Stimulated activated CD4-positive, alpha-beta T cell treated with anti-CD3 and anti-CD28 coated beads, Interleukin-15, amount 100 ng/mL, for 48 hours (primary cell): Measurements from ENCODE around the gene C6orf52.
"Not testable (repeated sequence)": the region's sequence is repeated elsewhere in the genome, so short reads cannot be mapped to it uniquely, and the experiment has no call there.

Experiments used
- DNase-seq, 2 donors: peaks; one replicate each; pipeline ENCODE4 v3.0.0-alpha.2; 2020; ENCODE audit warnings: low read depth in 2 of 2

C6orf52 gene

DNA sequence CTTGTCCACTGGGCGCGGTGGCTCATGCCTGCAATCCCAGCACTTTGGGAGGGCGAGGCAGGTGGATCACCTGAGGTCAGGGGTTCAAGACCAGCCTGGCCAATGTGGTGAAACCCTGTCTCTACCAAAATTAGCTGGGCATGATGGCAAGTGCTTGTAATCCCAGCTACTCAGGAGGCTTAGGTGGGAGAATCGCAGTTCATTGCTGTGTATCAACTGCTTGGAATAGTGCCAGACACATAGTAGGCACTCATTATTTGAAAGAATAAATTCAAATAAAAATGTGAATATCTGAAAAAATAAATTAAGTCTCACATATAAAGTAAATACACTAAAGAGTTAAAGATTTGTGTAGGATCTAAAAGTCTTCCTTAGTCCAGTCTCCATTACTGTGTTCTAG lies 2.2 kb upstream of the C6orf52 start:
- DNase-seq: no peak

DNA sequence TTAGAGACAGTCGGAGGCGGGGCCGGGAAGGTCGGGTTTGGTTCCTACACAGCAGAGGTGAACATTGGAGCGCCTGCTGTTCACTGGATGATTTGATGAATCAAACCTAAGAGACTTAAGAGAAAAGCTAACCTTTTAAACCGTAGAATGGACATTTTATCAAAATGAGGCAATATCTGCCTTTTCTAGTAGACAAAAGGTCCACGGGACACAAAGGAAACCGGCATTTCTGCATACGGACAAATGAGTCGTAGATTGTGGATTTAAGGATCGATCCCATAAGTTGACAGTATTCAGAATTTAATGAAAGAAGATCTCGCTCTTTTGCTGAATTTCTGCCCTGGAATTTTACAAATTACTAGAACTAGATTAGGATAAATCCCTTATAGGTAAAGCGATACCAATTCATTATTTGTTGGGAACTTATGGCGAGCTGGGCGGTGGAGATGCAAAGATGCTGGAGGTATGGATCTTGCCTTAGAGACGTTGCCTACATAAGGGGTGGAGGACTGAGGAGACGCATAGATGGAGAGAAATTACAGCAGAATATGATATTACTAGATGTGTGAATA lies 756 bp upstream of the C6orf52 start:
- DNase-seq: no peak

DNA sequence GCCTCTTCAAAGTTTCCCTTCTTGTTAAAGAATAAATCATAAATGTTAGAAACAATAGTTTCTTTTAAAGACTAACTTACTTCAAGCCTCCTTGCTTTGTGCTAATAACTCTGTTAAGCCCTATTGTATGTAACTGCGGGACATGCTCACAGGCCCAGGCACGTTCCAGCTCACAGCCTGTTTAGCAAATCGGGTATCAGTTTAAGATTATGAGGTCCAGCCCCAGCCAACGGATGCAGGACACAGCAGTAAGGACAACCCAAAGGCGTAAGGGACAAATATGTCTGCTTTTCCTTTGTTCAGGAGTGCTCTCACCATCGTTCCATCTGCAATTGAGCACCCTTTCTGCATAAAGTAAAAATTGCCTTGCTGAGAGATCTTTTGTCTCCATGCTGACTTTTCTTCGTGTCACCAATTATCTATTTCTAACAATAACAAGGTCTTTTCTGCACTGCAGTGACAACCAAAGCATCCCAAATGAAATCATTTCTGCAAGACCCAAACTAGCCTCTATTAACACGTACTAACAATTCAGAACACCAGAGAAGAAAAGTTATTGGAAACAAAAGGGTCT lies 1.4 kb downstream of the C6orf52 start:
- DNase-seq: no peak

DNA sequence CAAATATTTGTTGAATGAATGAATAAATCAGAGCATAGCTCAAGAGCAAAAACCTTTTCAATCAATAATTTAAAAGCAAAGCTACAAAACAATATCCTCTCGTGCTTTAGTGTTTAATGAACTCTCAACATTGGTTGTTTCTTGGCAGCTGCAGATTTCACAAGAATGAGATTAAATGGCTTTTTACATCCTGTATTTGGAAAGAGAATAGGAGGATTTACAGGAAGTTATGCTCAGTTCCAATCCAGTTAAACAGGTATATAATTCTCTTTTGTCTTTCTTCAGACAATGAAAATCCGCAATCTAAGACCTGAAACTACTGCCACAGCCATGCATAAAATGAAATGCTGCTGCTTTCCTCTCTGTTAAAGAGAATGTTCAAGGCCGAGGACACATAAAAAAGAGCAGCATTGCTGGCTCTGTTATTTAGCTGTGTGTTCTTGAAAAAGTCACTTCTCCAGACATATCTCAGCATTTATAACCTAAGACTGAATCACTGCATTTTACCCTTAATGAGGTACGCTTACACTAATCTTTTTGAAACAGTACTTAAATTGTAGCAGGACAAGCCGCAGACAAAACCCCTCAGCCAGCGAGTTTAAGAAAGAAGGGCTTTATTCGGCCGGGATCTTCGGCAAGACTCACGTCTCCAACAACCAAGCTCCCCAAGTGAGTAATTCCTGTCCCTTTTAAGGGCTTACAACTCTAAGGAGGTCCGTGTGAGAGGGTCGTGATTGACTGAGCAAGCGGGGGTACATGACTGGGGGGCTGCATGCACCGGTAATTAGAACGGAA lies 3.6 kb downstream of the C6orf52 start:
- no peak for DNase-seq

DNA sequence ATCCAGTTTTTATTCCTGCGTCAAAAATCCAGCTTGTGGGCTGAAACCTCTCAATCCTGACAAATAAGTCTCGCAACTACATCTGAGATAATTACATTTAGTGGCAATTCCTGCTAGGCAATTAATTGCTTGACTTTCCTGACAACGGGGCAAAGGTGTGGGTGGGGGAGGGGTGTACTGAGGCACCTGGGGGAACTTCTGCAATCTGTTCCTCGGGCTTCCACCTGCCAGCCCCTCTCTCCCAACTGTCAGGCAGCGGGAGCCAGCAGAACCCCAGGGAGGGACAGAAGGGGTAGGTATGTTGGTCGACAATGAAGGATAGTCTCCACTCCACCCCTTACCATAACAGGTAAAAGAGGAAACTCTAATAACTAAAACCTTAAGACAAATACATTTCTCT lies 6.8 kb downstream of the C6orf52 start:
- no peak for DNase-seq

DNA sequence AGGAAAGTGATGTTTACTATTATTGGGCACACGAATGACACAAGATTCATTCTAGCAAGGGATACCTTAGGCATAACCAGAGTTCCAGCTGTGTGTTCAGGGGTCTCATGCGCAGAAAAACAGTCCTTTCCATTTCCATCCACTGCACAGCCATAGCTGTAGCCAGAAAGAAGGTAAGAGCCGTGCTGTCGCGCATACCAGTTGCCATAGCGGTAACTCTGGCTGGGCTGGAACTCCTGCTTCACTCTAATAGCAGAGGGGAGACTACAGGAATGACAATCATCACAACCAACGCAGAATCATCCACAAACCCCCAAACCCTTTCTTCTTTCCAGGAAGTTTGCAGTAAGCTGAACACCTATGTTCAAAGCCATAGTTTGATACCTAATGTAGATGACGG lies 7.5 kb downstream of the C6orf52 start:
- DNase-seq: no peak

DNA sequence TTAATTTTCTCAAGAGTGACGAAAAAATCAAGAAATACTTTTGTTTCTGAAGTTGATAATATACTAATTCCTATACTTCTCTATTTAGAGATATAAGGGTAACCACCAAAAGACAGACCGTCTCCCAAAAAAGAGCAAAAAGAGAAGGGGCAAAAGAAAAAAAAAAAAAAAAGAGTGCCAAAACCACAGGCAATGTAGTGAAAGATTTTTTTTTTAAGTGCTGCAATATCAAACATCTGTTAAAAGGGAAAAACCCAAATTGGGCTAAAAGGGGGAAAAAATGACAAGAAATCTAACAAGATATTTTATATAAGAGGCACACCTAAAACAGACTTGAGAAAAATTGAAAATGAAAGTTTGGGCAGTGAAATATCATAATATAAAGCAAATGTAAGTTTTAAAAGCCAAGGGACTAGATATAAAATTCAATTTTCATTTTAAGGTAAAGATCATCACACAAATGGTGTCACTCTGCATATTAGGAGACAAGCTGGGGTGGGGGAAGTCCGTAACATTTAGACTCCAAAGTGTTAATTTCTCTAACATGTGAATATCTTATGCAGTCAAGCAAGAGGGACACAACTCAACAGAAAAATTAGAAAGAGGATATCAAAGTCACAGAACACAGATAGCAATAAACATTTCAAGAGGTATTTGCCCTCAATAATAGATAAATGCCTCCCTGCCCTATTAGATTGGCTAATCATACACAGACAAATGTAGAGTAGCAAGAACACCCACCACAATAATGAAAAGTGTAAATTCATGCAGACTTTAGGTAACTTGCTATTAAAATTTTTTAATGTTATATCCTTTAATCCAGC lies 9.1 kb downstream of the C6orf52 start:
- no peak for DNase-seq

DNA sequence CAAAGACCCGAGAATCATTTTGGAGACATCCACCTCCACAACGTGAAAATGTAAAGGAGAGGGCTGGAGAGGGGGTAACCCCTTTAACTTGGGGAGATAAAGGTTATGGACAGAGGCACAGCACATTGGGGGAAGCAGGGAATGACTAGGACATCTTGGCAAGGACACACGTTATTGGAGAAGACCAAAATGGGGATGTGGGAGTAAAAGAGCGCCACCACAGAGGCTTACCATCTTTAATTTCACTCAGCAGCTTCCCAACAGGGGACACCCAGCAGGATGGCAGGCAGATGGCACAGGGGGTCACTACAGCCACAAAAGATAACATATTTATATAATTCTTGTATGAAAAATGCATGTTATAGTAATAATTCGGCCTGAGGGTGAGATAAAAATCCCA lies 9.8 kb downstream of the C6orf52 start:
- DNase-seq: no peak

DNA sequence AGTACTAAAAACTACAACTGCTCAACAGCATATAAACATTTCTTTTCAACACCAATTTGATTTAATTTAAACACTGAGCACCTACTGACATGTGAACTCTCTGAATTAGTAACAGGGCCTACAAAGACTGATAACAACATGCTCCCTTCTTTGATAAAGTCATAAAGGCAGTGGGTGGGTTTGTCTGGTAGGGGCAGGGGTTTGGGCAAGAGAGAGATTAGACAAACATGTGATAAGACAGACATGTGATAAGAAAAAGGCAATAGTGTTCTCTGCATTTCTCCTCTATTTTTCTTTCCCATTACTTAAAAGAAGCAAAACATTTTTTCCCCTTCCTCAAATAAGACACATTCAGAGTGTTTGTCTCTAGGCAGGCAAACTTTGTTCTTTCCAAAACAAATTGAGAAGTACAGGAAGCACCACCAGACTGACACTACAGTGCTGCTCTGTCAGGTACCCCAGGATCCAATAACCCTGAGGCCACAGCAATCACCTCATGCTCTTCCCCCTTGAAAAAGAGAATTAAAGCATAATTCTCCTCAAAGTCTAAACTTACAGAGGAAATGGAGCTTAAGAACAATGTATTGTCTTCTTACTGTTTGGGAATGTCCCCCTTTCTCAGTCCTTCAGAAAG lies 11.9 kb downstream of the C6orf52 start:
- no peak for DNase-seq

DNA sequence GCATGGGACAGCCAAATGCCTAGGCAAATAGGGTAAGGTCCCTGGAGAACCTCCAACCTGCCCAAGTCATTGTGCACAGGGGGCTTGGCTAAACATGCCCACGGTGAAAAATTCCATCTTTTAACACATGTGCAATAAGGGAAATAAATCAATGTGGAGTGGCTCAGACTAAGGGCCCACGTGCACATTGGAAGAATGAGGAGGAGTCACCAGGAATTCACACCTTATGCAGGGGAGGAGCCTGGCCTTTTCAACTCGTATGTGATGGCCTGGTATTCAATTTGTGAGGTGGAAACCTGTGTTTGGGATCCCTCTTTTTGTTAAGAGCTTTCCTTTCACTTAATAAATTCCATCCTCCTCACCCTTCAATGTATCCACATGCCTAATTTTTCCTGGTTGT lies 12.6 kb downstream of the C6orf52 start:
- no peak for DNase-seq

DNA sequence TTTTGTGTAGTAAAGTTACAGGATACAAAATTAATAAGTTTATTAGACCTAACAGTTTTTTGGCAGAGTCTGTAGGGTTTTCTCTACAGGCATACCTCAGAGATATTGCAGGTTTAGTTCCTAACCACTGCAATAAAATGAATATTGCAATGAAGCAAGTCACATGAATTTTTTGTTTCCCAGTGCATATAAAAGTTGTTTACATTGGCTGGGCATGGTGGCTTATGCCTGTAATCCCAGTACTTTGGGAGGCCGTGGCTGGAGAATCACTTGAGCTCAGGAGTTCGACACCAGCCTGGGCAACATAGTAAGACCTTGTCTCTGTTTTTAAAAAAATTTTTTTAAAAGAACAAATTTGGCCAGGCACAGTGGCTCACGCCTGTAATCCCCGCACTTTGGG lies 16.0 kb downstream of the C6orf52 start:
- DNase-seq: no peak

DNA sequence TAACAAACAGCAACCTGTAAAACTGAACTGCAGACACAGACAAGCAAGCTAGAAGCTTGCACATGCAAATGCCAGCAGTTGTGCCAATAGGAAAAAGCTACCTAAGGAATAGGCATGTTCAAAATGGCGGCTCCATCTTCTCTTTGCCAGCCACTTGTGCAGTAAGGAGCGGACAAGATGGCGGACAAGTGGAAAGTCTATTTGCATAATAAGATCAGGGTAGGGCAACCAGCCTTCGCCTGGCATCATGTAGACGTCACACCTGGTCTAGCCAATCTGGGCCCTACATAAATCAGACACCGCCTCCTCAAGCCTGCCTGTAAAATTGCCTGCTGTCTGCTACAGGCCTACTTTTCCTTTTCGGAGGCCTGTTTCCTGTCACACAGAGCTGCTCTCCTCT lies 18.0 kb downstream of the C6orf52 start:
- DNase-seq: no peak

DNA sequence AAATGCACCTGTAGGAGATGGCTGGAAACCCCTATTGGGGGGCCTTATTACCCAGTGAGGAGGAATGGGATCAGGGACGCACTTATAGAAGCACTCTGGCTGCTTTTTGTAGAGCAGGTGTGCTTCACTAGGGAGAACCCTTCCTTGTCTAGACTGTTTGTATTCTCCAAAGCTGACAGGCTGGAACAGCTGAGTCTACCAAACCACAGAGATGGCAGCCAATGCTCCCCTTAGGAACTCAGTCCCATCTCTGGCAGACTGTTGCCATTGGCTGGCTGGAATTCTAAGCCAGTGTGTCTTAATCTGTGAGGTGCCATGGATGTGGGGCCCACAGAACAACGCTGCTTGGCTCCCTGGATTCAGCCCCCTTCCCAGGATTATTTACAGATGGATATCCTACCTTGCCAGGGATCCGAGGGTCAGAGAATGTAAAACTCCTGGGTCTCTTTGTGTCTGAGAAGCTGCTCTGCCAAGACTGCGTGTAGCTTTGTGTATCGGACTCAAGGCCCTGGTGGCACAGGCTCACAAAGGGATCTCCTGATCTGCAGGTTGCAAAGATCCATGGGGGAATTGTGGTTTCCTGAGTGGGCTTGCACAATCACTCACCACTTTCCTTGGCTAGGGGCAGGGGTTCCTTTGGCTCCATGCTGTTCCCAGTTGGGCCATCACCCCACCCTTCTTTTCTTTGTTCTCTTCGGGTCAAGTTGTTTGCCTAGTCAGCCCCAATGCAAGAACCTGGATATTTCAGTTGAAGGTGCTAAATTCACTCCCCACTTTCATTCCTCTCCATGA lies 26.1 kb downstream of the C6orf52 start:
- DNase-seq: no peak

DNA sequence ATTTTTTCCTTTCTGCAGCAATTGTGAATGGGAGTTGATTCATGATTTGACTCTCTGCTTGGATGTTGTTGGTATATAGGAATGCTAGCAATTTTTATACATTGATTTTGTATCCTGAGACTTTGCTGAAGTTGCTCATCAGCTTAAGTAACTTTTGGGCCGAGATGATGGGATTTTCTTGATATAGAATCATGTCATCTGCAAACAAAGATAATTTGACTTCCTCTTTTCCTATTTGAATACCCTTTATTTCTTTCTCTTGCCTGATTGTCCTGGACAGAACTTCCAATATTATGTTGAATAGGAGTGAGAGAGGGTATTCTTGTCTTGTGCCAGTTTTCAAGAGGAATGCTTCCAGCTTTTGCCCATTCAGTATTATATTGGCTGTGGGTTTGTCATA lies 28.8 kb downstream of the C6orf52 start:
- not testable (repeated sequence) for DNase-seq

DNA sequence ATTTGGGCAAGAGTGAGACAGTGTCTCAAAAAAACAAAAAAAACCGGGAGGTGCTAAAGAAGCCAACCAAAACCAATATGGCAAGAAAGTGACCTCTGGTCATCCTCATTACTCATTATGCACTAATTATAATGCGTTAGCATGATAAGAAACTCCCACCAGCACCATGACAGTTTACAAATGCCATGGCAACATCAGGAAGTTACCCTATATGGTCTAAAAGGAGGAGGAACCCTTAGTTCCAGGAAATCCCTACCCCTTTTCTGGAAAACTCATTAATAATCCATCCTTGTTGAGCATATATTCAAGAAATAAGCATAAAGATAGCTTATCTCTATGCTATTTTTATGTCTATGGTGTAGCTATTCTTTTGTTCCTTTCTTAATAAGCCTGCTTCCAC lies 31.7 kb downstream of the C6orf52 start:
- no peak for DNase-seq

DNA sequence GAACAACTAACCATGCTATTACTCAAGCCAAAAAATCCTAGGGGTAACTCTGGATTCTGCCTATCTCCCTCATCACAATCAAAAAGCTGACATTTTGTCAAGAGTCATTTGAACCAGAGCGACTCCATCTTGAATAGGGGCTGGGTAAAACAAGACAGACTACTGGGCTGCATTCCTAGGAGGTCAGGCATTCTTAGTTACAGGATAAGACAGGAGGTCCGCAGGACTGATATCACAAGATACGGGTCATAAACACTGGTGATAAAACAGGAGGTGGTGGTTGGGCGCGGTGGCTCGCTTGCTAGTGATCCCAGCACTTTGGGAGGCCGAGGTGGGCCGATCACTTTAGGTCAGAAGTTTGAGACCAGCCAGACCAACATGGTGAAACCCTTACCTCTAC lies 32.2 kb downstream of the C6orf52 start:
- no peak for DNase-seq

DNA sequence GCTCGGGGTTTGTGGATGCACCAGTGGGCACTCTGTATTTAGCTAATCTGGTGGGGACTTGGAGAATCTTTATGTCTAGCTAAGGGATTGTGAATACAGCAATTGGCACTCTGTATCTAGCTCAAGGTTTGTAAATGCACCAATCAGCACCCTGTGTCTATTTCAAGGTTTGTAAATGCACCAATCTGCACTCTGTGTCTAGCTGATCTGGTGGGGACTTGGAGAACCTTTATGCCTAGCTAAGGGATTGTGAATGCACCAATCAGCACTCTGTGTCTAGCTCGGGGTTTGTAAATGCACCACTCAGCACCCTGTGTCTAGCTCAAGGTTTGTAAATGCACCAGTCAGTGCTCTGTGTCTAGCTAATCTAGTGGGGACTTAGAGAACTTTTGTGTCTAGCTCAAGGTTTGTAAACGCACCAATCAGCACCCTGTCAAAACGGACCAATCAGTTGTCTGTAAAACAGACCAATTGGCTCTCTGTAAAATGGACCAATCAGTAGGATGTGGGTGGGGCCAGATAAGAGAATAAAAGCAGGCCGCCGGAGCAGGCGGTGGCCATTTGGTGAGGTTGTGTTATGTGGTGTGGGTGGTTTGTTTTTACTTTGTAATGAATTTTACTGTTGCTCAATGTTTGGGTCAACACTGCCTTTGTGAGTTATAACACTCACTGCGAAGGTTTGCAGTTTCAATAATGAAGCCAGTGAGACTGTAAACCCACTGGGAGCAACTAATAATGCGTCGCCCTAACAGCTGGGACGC lies 33.8 kb downstream of the C6orf52 start:
- DNase-seq: not testable (repeated sequence)

DNA sequence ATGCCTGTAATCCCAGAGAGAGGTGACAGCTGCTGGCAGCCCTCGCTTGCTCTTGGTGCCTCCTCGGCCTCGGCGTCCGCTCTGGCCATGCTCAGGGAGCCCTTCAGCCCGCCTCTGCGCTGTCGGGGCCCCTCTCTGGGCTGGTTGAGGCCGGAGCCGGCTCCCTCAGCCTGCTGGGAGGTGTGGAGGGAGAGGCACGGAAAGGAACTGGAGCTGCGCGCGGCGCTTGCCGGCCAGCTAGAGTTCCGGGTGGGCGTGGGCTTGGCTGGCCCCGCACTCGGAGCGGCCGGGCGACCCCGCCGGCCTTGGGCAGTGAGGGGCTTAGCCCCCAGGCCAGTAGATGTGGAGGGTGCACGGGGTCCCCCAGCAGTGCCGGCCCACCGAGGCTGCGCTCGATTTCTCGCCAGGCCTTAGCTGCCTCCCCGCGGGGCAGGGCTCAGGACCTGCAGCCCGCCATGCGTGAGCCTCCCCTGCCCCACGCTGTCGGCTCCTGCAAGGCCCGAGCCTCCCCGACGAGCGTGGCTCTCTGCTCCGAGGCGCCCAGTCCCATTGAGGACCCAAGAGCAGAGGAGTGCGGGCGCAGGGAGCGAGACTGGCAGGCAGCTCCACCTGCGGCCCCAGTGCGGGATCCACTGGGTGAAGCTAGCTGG lies 34.6 kb downstream of the C6orf52 start:
- DNase-seq: no peak

DNA sequence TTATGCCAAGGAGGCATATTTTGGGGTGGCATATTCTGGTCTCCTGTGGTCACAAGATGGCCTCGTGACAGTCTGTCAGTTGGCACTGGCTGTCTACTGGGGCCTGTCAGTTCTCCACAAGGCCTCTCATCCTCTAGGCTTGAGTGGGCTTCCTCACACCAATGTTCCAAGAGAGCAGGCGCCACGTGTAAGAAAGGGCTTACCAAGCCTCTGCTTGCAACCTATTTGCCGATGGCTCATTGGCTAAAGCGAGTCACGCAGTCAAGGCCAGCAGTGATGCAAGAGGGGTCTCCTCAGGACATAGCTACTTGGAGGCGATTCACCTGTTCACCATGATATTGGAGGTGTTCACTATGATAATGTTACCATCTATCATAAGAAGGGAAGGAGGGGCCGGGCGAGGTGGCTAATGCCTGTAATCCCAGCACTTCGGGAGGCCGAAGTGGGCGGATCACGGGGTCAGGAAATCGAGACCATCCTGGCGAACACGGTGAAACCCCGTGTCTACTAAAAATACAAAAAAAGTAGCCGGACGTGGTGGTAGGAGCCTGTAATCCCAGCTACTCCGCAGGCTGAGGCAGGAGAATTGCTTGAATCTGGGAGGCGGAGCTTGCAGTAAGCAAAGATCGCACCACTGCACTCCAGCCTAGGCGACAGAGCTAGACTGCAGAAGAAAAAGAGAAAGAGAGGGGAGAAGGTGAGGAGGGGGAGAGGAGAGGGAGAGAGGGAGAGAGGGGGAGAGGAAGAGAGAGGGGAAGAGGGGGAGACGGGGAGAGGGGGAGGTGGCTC lies 35.3 kb downstream of the C6orf52 start:
- no peak for DNase-seq
